K562 (cell line): ENCODE data around the gene CDCA5. TPM values are rescaled to one million over a fixed set of nuclear protein-coding genes. Genes with fewer than 3 reads are reported as not detected.
A peak's percentile ranks its signal among the peaks of the same experiment; 100 is the strongest.

Source experiments
- ATF1 ChIP-seq, 2 experiments: fragments of 450-650 bp in 1 of 2; IDR thresholded peaks; 2 replicates each; pipeline ENCODE4 v1.6.1; 2016; ENCODE audit warnings: missing compliant biosample characterization in 1 of 2, missing genetic modification characterization in 1 of 2
- CXXC5 ChIP-seq: fragments of 250-450 bp; sonication (Bioruptor Pico); IDR thresholded peaks from 2 replicates; pipeline ENCODE4 v1.8.0; 2022; ENCODE audit warnings: inconsistent platforms, mild to moderate bottlenecking, moderate library complexity
- ERF ChIP-seq: fragments of 450-650 bp; formaldehyde crosslinking; IDR thresholded peaks from 2 replicates; pipeline ENCODE4 v1.4.0; 2020; ENCODE audit warnings: mild to moderate bottlenecking, mixed read lengths
- FOXK1 ChIP-seq: sonication (generic); formaldehyde crosslinking; IDR thresholded peaks from 2 replicates; pipeline ENCODE4 v1.8.0; 2022; ENCODE audit warnings: missing genetic modification reagents, mild to moderate bottlenecking, borderline replicate concordance
- FOXM1 ChIP-seq, 2 experiments: fragments of 450-650 bp in 1 of 2; sonication (generic) in 1 of 2; formaldehyde crosslinking in 1 of 2; IDR thresholded peaks; 2 replicates each; pipeline versions ENCODE4 v1.6.1 to v1.9.0; 2017 to 2022; ENCODE audit warnings: low read depth in 2 of 2, mild to moderate bottlenecking in 2 of 2, missing genetic modification reagents in 1 of 2, moderate library complexity in 1 of 2
- HDAC8 ChIP-seq: fragments of 450-650 bp; IDR thresholded peaks from 2 replicates; pipeline ENCODE4 v1.6.1; 2016; ENCODE audit warnings: mild to moderate bottlenecking, missing genetic modification characterization, moderate library complexity, missing compliant biosample characterization
- JUND ChIP-seq, 2 experiments: IDR thresholded peaks; 2 replicates in 1 of 2; 3 replicates in 1 of 2; pipeline ENCODE4 v1.6.1; 2011; ENCODE audit warnings: borderline replicate concordance in 2 of 2, low read depth in 2 of 2, low read length in 2 of 2, improper control_type of control experiment in 1 of 2, missing biosample characterization in 1 of 2, missing genetic modification characterization in 1 of 2, missing genetic modification reagents in 1 of 2
- MTA1 ChIP-seq: fragments of 450-650 bp; IDR thresholded peaks from 2 replicates; pipeline ENCODE4 v1.6.1; 2017; ENCODE audit warnings: borderline replicate concordance
- MTA3 ChIP-seq: fragments of 450-650 bp; formaldehyde crosslinking; IDR thresholded peaks from 2 replicates; pipeline ENCODE4 v1.6.1; 2017; ENCODE audit warnings: mild to moderate bottlenecking, borderline replicate concordance
- MXI1 ChIP-seq: IDR thresholded peaks from 2 replicates; pipeline ENCODE4 v1.6.1; 2011; ENCODE audit warnings: low read depth, mild to moderate bottlenecking, improper control_type of control experiment, low read length
- ZNF143 ChIP-seq: sonication (generic); formaldehyde crosslinking; IDR thresholded peaks from 2 replicates; pipeline ENCODE4 v1.9.0; 2022; ENCODE audit warnings: mild to moderate bottlenecking, missing genetic modification reagents
- ZNF23 ChIP-seq: fragments of 250-450 bp; sonication (Bioruptor Pico); IDR thresholded peaks from 2 replicates; pipeline ENCODE4 v1.4.0; 2020; ENCODE audit warnings: mild to moderate bottlenecking
- ZNF277 ChIP-seq: fragments of 250-450 bp; sonication (Bioruptor Pico); IDR thresholded peaks from 2 replicates; pipeline ENCODE4 v1.8.0; 2022; ENCODE audit warnings: inconsistent platforms, mild to moderate bottlenecking, moderate library complexity, borderline replicate concordance
- ZNF586 ChIP-seq: fragments of 450-650 bp; formaldehyde crosslinking; conservative IDR thresholded peaks from 2 replicates; pipeline ENCODE4 v1.4.0; 2020; ENCODE audit warnings: mild to moderate bottlenecking, moderate library complexity
- ZNF589 ChIP-seq: fragments of 200-800 bp; sonication (Bioruptor generic); IDR thresholded peaks from 2 replicates; pipeline ENCODE4 v1.6.1; 2016; ENCODE audit warnings: low read depth, missing genetic modification characterization, missing compliant biosample characterization
- ZSCAN29 ChIP-seq: fragments of 450-650 bp; IDR thresholded peaks from 2 replicates; pipeline ENCODE4 v1.6.1; 2017
- polyA plus RNA-seq, 8 experiments: library from polyadenylated mRNA; depleted of rRNA in 4 of 8; stranded (reverse) in 5 of 8; unstranded in 3 of 8; fragments of >200 nt; fragmentation: Nextera tagmentation in 2 of 8; fragmentation: Illumina TruSeq in 1 of 8; extraction: Ambion mirVana in 2 of 8; extraction: Trizol in 1 of 8; gene quantifications; 2 replicates each; pipeline versions ENCODE4 v1.2.1 to v1.2.3, GENCODE V29; 2011 to 2014; ENCODE audit warnings: inconsistent platforms in 1 of 8, missing spikeins in 1 of 8
- total RNA-seq, 7 experiments: library from RNA; depleted of rRNA in 6 of 7; stranded (reverse); fragments of >200 nt in 6 of 7; fragmentation: Illumina TruSeq in 2 of 7; extraction: Trizol in 2 of 7; gene quantifications; 2 replicates each; pipeline versions ENCODE4 v1.2.1 to v1.2.3, GENCODE V29; 2011 to 2021; ENCODE audit warnings: low replicate concordance in 1 of 7
- TF ChIP-seq, protein P1 (sequence below): sonication (generic); formaldehyde crosslinking; IDR thresholded peaks from 2 replicates; pipeline ENCODE4 v1.8.0; 2022; ENCODE audit warnings: mild to moderate bottlenecking, missing genetic modification reagents, borderline replicate concordance
- TF ChIP-seq, protein P2 (sequence below), 2 experiments: fragments of 150-350 bp in 1 of 2; IDR thresholded peaks; 2 replicates each; pipeline ENCODE4 v1.6.1; 2012 to 2016; ENCODE audit warnings: low read depth in 2 of 2, low read length in 2 of 2, mild to moderate bottlenecking in 1 of 2, moderate library complexity in 1 of 2

Gene CDCA5
- total and polyA plus RNA-seq, 9 of the 15 experiments (the other 6 are each of a cell fraction or from before 2014, with no cell fraction given): 18.9 to 94.3 (median 64.6) TPM

DNA sequence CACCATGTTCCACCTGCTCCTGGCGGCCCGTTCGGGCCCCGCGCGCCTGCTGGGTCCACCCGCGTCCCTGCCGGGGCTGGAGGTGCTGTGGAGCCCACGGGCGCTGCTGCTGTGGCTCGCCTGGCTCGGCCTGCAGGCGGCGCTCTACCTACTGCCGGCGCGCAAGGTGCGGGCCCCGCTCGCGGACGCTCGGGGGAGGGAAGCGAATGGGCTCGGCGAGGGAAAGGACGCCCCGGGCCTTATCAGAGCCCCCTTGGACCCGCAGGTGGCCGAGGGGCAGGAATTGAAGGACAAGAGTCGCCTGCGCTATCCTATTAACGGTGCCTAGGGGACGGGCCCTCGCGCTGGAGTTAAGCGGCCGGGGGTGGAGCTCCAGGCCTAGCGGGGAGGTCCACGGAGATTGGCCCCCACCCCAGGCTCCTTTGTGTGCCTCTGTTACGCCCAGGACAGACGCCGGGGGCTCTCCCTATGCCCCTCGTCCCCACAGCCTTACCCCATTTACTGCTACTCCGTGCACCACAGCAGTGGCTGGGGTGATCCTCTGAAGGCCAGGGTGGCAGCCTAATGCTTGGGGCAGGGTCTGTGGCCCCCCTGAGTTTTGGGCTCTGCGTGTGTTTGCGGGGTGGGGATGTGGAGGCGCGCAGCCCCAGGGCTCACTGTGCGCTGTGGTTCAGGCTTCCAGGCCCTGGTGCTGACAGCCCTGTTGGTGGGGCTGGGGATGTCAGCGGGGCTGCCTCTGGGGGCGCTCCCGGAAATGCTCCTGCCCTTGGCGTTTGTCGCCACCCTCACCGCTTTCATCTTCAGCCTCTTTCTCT, 28.9 kb upstream of the CDCA5 start (continued):
- TF ChIP-seq ZNF586 (CRISPR knock-in tag) (no peak), ATF1 (CRISPR knock-in tag; IDR thresholded peaks at IDR 0.05) (no peak), ATF1 (tag; IDR thresholded peaks at IDR 0.05) (0 out of 2 replicates have a peak, but pooled peaks have one; percentile 38), ZNF143 (no peak), ZNF23 (no peak), MTA1 (peak; percentile 77), FOXK1 (no peak), CXXC5 (CRISPR knock-in tag) (peak; percentile 89), FOXM1 (IDR thresholded peaks at IDR 0.05; ENCODE audit: low read depth) (no peak), FOXM1 (CRISPR knock-in tag; IDR thresholded peaks at IDR 0.05; ENCODE audit: low read depth) (peak; percentile 85; the same call in 1 of the 2 replicates), HDAC8 (tag) (no peak), ZNF277 (no peak), MTA3 (peak; percentile 97), JUND (IDR thresholded peaks at IDR 0.05; ENCODE audit: borderline replicate concordance, low read depth, low read length) (0 out of 2 replicates have a peak, but pooled peaks have one; percentile 6), JUND (tag; IDR thresholded peaks at IDR 0.05; ENCODE audit: borderline replicate concordance, low read depth, low read length) (peak; percentile 10; the same call in 1 of the 3 replicates), ERF (no peak; the same call in 1 of the 2 replicates), MXI1 (no peak), ZSCAN29 (no peak), ZNF589 (CRISPR knock-in tag) (0 out of 2 replicates have a peak, but pooled peaks have one; percentile 43)
- TF ChIP-seq, protein P1, sequence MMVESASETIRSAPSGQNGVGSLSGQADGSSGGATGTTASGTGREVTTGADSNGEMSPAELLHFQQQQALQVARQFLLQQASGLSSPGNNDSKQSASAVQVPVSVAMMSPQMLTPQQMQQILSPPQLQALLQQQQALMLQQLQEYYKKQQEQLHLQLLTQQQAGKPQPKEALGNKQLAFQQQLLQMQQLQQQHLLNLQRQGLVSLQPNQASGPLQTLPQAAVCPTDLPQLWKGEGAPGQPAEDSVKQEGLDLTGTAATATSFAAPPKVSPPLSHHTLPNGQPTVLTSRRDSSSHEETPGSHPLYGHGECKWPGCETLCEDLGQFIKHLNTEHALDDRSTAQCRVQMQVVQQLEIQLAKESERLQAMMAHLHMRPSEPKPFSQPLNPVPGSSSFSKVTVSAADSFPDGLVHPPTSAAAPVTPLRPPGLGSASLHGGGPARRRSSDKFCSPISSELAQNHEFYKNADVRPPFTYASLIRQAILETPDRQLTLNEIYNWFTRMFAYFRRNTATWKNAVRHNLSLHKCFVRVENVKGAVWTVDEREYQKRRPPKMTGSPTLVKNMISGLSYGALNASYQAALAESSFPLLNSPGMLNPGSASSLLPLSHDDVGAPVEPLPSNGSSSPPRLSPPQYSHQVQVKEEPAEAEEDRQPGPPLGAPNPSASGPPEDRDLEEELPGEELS (CRISPR knock-in tag): peak; percentile 47; the same call in 1 of the 2 replicates
- TF ChIP-seq, protein P2, sequence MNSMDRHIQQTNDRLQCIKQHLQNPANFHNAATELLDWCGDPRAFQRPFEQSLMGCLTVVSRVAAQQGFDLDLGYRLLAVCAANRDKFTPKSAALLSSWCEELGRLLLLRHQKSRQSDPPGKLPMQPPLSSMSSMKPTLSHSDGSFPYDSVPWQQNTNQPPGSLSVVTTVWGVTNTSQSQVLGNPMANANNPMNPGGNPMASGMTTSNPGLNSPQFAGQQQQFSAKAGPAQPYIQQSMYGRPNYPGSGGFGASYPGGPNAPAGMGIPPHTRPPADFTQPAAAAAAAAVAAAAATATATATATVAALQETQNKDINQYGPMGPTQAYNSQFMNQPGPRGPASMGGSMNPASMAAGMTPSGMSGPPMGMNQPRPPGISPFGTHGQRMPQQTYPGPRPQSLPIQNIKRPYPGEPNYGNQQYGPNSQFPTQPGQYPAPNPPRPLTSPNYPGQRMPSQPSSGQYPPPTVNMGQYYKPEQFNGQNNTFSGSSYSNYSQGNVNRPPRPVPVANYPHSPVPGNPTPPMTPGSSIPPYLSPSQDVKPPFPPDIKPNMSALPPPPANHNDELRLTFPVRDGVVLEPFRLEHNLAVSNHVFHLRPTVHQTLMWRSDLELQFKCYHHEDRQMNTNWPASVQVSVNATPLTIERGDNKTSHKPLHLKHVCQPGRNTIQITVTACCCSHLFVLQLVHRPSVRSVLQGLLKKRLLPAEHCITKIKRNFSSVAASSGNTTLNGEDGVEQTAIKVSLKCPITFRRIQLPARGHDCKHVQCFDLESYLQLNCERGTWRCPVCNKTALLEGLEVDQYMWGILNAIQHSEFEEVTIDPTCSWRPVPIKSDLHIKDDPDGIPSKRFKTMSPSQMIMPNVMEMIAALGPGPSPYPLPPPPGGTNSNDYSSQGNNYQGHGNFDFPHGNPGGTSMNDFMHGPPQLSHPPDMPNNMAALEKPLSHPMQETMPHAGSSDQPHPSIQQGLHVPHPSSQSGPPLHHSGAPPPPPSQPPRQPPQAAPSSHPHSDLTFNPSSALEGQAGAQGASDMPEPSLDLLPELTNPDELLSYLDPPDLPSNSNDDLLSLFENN (IDR thresholded peaks at IDR 0.05; ENCODE audit: low read depth in 2 of 2, low read length in 2 of 2): no peak
